RWPE1 (cell line): ENCODE measurements around the gene CTNNA2.

Experiments
- CTCF ChIA-PET: fragments of 350-600 bp; sonication (Branson Sonifier 250); formaldehyde crosslinking; extraction: SDS; loops from one replicate; lab custom pipeline; 2021; lab: Yijun Ruan, JAX
- POLR2A ChIA-PET: fragments of 400-600 bp; formaldehyde crosslinking; extraction: SDS; loops from one replicate; lab custom pipeline; 2020; ENCODE audit warnings: antibody characterized with exemption; ENCODE audit not compliant: low non-redundant PET; lab: Yijun Ruan, JAX
- DNase-seq: peaks from one replicate; pipeline ENCODE4 v3.0.0; 2012; ENCODE audit warnings: low spot score
- H3K27ac ChIP-seq: fragments of 450-650 bp; 2 replicates; pipeline ENCODE4 v1.5.1; 2017
- TF ChIP-seq, protein P1 (sequence below): fragments of 450-650 bp; conservative IDR thresholded peaks from 2 replicates; pipeline ENCODE4 v1.5.1; 2017; ENCODE audit warnings: low read depth, mild to moderate bottlenecking

The CTNNA2 gene

DNA sequence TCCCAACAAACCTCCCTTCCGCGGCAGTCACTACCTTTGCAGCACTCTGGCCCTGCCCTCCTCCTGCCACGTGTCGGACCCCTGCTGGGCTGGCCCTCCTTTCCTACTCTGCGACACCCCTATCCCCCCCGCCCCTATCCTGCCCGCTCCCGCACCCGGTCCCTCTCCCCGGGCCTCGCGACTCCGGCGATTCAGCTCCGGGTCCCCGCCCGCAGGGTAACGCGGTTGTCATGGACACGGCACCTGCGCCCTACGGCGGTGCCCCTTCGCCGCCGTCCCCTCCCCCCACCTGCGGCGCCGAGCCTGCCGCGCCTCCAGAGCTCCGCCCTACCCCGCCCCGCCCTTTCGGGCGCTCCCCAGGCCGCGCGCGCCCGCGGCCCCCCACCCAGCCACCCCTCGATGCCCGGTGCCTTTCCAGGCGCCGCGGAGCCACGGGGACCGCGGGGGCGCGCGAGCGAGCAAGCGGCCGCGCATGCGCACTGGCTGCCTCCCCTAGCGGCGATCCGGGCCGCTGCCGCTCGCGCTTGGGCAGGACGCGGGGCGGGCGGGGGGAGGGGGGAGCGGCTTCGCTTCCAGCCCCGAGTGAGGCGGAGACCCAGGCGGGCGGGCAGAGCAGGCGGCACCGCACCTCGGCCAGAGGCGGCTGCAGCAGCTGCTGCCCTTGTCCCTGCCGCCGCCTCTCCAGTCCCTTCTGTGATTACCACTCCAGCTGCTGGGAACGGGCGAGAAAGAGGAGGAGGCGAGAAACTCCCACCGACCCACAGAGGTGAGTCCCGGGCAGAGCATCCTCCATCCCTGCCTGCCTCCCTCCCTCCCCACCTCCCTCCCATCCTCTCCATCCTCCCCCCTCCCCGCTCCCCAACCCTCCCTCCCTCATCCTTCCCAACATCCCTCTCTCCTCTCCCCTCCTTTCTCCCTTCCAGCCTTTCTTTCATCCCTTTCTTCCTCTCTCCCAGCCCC lies at the start of gene CTNNA2:
TSS of gene CTNNA2 (plus strand) at position 610 of the 960 bp plus-strand sequence.
- CTCF ChIA-PET: interaction anchor here (0.6 kb wide), 1 partner anchor 657 kb away, joined by 8 read pairs; no protein-coding TSS in a partner anchor
- DNase-seq: peak; percentile 58
- no peak within 1 kb of the TSS for H3K27ac ChIP-seq
- TF ChIP-seq, protein P1, sequence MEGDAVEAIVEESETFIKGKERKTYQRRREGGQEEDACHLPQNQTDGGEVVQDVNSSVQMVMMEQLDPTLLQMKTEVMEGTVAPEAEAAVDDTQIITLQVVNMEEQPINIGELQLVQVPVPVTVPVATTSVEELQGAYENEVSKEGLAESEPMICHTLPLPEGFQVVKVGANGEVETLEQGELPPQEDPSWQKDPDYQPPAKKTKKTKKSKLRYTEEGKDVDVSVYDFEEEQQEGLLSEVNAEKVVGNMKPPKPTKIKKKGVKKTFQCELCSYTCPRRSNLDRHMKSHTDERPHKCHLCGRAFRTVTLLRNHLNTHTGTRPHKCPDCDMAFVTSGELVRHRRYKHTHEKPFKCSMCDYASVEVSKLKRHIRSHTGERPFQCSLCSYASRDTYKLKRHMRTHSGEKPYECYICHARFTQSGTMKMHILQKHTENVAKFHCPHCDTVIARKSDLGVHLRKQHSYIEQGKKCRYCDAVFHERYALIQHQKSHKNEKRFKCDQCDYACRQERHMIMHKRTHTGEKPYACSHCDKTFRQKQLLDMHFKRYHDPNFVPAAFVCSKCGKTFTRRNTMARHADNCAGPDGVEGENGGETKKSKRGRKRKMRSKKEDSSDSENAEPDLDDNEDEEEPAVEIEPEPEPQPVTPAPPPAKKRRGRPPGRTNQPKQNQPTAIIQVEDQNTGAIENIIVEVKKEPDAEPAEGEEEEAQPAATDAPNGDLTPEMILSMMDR: peak; percentile 12; the same call in 1 of the 2 replicates
- POLR2A ChIA-PET: no interaction called here

DNA sequence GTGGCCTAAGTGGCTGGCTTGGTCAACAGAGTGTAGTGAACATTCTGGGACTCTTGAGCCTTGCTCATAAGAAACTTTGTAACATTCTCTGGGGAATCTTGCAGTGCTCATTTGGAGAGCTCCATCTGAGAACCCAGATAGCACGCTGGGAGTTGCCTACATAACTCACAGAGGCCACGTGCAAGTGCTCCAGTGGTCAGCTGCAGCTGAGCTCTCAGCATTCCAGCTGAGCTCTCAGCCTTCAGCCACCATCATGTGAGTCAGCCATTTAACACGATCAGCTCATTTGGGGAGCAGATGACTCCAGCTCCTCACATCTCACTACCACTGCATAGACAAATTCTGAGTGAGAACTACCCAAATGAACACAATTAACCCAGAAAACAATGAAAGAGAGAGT lies 25.5 kb upstream of the CTNNA2 start:
- CTCF ChIA-PET: no interaction called here
- DNase-seq: no peak
- TF ChIP-seq, protein P1: no peak
- POLR2A ChIA-PET: no interaction called here
- H3K27ac ChIP-seq: no peak overlapping the region

DNA sequence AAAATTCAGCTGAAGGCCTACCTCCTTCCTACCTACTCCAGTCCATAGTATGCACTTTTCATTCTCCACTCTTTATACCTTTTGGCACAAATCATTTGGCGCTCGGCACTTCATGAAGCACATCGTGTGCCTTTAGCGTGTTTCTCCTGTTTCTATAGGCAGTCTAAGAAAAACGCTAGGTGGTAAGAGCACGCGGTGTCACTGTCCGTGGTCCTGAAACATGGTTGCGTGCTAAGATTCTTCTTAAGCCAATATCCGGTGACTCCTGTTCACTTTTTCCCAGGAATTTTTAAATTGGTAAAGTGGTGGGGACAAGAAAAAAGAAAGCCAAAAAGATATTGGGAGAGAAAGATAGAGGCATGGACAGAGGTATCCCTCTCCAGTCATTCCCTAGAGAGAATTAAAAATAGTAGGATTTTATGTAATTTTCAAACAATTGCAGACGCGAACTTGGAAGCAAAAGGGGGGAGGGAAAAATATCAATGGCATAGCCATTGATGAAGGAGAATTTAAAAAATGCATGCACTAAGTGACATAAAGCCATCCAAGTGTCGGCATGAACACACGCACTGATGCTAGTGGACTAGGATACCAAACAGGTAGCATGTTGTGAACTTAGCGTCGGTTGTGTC lies 1.4 kb upstream of the CTNNA2 start:
- TF ChIP-seq, protein P1: no peak
- CTCF ChIA-PET: no interaction called here

DNA sequence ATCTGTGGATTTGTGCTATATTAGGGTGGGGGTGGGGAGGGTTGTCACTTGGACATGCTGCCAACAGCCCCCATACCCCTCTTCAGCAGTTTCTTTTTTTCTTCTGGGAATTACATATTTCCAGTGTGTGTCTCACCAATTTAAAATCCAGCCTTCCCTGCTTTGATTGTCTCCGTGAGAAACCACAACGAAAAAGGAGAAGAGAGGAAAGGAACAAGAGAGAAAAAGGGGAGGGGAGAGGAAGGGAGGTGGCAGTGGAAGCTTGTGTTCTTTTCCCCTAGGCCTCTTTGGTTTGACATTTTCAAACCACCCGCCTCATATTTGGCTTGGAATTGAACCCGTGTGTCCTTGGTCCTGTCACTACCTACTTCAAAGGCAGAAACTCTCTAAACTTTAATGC lies 860 bp downstream of the CTNNA2 start:
- no peak for DNase-seq
- CTCF ChIA-PET: interaction anchor here (0.6 kb wide), 1 partner anchor 658 kb away, joined by 8 read pairs; no protein-coding TSS in a partner anchor
- POLR2A ChIA-PET: no interaction called here
- no peak overlapping the region for H3K27ac ChIP-seq
- TF ChIP-seq, protein P1: no peak

More for the DNA sequence above, 1.4 kb upstream of the CTNNA2 start:
- peak; percentile 20 for DNase-seq
- H3K27ac ChIP-seq: no peak overlapping the region
- POLR2A ChIA-PET: no interaction called here

DNA sequence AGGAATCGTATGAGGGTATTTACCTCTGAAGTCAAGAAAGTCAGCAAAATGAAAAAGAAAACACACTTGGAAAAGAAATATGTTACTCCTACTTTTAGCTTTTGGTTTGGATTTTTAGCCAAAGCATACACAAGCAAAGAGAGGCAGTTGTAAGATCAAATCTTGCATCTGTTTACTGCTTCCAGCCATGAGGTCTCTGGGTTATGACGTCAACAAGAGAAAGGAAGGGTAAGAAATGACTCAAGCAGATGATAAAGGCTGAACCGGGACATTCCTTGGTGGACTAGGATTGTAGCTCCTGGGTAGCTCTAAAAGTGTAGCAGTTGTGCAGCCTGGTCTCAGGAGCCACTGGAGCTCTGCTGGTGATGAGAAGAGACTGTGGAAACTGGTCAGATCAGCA lies 16.8 kb downstream of the CTNNA2 start:
- TF ChIP-seq, protein P1: no peak
- CTCF ChIA-PET: interaction anchor here (0.6 kb wide), 1 partner anchor 114 kb away, joined by 4 read pairs; no protein-coding TSS in a partner anchor
- POLR2A ChIA-PET: no interaction called here
- no peak for DNase-seq
- H3K27ac ChIP-seq: no peak overlapping the region

DNA sequence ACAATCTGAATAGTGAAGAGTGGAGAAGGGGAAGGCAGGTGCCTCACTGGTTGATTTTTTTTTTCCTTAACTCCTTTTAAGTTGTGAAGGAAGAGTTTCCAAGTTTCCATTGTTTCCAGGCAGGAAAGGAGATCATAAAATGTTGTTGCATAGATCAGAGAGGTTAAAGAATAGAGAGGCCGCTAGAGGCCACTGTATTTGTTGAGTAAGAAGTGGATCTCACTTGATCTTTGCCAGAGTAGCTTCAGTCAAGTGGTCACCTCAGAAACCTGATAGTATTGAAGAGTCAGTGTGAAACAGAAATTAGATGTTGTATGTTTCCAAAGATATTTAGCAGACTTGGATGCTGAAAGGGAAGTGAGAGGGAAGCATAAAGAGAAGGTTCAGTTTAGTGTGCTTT lies 17.6 kb downstream of the CTNNA2 start:
- TF ChIP-seq, protein P1: no peak
- POLR2A ChIA-PET: no interaction called here
- no peak for DNase-seq
- H3K27ac ChIP-seq: no peak overlapping the region
- CTCF ChIA-PET: interaction anchor here (0.6 to 0.7 kb wide), 2 partner anchors 15 to 318 kb away, joined by 3 to 5 read pairs; no protein-coding TSS in a partner anchor
